NCI-H748 (cell line): ENCODE measurements around the gene ADSS1.

Experiments
- DNase-seq: peaks from one replicate; lab custom pipeline; 2025; ENCODE audit not compliant: unreplicated experiment; lab: John Stamatoyannopoulos, UW

The ADSS1 gene

DNA sequence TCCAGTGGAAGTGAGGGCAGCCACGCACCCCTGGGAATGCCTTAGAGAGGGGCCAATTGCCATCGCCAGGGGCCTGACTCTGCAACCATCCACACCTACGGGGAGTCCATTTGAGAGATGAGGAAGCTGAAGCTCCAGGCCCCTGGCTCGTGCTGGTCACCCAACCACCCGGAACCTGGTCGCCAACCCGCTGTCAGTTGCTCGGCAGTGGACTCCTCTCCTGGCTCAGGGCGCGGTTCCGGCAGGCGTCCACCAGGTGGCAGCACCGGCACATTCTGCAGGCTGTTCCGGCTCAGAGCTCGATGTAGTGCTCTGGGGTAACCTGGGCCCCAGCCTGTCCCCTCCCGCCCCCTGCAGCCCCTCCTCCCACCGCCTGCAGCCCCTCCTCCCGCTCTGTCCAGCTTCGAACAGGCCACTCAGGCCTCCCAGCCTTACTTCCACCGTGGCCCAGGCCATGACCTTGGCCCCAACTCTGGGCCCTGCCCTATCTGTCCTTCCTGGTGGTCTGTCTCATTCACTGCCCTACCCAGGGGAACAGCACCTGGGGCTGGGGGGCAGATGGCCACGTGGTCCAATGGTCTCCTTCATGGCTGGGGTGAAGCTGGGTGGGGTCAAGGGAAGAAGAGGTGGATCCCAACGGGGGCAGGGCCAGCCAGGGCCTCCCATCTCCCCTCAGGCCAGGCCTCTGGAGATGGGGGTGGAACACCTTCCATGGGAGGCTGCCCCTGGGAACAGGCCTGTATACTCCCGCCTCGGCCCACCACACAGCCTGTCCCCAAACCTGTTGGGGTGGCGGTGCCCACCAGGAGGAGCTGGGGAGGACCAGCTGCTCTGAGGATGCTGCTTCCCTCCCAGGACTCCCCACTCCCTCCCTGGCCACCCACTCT lies 44.7 kb downstream of the ADSS1 start:
- peak; percentile 79 for DNase-seq

DNA sequence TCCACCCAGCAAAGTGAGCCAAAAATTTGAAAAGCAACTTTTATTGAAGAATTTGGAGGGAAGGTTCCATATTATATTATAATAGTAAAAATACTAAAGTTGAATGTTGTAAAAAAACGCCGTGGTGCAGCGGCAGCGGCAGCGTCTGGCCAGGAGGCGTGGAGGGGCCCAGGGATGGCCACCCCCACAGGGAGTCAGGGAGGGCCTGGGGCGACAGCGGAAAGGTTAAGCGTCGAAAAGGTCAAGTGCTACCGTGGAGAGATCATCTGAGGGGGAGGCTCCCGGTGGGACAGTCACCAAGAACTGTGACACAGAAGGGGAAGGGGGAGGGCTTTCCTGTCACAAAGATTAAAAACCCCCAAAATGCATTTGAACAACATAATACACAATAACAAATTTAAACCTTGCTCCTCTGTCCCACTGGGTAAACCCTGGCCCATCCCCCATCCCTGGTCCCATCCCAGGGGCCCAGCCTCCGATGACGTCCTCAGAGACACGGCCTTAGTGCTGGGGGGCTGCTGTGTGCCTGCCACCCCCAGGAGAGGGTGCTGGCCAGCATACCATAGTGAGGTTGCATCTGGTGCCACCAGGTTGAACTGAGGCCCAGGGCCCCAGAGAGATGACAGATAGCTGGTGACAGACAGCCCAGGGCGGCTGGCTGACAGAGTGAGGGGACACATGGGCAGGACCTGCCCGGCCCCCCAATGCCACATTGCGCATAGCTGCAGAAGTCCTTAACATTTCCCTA lies 45.5 kb downstream of the ADSS1 start:
- DNase-seq = no peak

DNA sequence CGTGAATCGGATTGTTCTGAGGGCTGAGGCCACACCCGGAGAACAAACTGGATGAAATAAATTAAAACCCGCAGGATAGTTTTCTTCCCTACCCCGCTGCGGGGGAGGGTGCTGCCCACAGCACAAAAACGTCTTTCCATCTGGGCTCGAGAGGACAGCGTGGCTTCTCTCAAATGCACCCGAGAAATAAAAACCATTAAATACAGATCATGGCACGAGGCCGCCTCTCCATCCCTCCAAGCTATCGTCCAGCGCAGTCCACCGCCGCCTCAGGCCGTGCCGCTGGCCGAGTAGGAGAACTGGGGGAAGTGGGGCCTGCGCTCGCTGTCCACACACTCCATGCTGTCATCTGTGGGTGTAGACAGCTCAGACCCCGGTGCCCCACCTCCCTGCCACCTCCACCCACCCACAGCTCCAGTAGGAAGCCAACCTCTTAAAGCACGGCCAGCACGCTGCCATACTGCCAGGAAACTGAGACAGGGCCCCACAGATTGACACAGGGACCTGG lies 46.1 kb downstream of the ADSS1 start:
- no peak for DNase-seq

DNA sequence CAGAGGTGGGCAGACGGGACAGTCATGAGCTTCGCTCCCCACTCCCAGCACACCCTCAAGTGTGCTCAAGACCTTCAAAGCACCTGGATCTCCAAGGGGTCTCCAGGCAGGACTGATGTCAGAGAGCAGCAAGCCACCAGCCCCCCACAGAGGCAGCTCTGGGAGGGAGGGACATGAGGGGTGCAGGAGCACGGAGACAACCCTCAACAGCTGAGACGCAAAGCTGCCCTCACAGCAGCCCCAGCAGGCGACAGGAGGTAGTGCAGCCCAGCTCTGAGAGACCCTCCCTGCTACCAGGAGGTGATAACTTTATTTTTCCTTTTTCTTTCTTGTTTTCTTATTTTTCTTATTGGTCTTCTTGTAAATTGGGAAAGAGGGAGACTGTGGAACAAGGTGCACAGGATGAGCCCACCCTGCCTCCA lies 46.8 kb downstream of the ADSS1 start:
- DNase-seq = no peak

DNA sequence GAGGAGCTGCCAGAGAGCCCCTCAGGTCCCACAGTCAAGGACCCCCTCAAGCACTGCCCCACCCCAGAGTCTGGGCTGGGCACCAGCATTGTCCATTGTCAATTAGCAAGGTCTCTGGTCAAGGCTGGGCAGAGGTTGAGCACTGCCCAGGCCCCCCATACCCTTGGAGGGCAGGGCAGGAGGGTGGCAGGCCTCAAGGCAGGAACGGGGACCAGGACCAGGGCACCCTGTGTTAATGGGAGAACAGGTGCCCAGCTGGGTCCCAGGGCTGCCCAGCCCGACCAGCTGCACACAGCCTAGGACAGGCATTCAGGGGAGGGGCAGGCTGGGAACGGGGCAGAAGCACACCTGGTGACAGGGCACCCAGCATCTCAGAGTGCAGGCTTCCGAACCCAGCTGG lies 47.3 kb downstream of the ADSS1 start:
- DNase-seq = no peak

DNA sequence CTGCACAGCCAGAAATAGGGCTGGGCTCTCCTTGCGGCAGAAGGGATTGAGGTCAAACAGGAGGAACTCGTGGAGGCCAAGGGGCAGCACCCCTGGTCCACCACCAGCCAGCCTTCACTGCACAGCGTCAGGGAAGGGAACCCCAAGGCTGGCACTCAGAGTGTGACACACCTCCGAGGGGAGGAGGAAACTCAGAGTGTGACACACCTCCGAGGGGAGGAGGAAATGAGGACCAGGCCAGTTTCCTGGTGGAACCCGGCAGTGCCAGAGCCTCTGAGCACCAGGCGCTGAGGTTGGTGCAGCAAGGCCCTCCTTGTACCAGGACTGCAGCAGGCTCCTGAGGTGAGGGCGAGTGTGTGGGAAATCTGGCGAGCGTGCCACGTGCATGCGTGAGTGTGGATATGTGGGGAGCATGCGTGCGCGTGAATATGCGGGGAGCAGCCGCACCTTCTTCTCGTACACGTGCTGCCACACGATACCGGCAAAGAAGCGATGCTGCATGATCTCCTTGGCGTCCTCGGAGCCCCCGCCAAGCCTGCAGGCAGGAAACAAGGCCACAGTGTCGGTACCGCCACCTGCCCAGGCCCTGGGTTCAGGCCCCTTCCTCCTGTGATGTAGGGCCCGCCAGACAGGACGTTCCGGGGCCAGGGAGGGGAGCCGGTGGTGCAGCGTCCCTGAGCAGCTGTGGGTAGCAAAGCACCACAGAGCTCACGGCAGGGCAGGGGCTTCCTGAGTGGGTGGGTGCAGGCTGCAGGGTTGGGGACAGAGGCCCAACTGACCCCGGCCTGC lies 48.1 kb downstream of the ADSS1 start:
- no peak for DNase-seq

DNA sequence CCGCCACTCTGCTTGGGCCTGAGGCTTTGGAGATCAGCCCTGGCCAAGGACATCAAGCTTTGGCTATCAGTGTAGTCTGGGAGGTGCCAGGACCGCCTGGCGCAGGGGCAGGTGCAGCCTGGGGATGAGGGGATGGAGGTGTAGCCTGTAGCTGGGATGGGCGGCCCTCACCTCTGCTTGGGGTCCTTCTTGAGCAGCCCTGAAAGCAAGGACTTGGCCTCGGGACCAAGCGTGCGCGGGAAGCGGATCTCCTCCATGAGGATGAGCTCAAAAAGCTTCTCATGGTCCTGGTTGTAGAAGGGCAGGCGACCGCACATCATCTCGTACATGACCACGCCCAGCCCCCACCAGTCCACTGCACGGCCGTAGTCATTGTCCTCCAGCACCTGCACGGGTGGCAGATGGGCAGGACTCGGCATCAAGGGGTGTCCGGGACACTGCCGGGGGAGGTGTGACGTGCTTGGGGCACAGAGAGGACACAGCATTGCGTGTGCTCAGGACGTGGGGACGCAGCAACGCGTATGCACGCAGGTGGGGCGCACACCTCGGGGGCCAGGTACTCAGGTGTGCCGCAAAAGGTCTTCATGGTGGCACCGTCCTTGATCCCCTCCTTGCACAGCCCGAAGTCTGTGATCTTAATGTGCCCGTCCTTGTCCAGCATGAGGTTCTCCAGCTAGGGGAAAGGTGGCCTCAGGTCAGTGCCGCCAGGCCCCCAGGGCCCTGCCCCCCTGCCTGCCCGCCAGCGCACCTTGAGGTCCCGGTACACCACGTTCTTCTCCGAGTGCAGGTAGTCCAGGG lies 48.9 kb downstream of the ADSS1 start:
- DNase-seq = no peak

DNA sequence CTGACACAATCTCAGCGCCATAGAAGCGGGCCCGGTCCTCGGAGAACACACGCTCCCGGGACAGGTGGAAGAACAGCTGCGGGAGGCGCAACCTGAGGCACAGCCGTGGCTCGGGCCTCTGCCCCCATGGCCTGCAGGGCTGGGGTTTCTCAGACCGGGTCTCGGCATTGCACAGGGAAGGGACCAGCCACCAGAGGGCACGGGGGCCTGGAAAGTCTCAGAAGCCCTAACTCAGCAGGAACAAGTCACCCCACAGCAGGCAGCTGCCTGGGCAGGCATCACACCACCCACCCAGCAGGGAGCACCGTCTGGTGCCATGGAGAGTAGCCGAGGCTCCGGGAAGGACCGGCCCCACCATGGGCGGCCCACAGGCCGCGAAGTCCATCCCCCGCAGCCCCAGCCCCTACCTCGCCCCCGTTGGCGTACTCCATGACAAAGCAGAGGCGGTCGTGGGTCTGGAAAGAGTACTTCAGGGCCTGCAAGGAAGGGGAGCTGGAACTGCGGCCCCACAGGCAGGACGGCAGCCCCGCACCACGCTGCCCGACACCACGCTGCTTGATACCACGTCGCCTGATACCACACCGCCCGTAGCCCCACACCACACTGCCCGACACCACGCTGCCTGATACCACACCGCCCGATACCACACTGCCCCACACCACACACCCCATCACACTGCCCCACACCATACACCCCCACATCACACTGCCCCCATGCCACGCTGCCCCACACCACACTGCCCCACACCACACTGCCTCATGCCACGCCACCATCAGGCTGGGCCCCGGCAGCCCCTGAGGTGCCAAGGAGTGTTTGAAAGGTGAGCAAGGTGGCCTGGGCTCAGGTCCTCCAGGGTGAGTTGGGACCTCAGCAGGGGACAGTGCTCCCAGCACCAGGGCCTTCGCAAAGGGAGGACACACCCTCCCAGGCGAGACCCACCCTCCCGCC lies 49.8 kb downstream of the ADSS1 start:
- DNase-seq = no peak

DNA sequence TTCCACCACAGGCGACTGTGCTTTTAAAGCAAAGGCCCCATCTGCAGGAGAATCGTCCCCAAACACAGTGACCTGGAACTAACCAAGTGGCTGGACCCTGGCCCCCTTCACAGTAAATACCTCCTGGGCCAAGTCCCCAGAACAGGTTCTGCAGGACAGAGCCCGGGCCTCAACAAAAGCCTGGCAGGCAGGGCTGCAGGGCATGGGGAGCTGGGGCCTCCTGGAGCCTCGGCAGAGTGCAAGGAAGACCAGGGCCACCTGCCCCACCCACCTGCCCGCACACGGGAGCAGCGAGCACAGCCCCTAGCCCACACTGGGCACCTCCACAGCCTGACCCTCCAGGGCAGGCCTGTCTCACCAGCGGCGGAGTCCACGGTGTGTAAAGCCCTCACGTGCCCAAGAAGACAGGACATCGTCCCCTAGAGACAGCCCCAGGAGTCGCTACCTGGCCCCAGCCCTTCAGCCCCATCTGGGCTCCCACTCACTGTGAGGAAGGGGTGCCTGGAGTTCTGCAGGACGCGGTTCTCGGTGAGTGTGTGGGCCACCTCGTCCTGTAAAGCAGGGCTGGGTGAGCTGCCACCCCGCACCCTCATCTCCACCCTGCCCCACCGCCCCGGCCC lies 50.5 kb downstream of the ADSS1 start:
- DNase-seq = no peak

DNA sequence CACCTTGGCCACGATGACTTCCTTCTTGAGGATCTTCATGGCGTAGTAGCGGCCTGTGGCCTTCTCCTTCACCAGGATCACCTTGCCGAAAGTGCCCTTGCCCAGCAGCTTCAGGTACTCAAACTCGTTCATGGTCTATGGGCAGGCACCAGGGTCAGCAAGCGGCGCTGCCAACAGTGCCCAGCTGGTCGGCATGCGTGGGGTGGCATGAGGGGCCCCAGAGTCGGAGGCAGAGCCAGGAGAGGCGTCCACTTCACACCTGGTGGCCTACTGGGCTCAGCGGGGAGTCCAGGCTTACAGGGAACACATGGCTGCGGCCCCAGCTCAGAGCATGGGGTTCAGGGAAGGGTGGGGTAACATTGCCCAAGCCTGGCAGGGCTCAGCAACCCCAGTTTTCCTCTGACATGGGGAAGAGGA lies 51.1 kb downstream of the ADSS1 start:
- no peak for DNase-seq

DNA sequence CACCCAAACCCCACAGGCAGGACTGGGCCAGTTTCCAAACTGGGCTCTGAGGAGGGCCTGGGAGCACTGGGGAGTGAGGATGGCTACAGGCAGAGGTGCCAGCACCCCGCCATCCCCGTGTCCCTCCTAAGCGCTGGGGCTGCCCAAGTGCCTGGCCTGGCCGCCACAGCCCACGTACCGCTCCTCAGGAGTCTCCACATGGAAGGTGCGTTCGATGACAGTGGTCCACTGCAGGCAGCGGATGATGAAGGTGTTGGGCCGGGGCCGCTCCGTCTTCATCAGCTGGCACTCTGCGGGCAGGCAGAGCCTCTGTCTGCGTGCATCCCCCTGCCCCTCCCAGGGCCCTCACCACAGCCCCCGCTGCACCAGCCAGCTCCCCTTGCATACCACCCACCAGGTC lies 52.5 kb downstream of the ADSS1 start:
- no peak for DNase-seq

DNA sequence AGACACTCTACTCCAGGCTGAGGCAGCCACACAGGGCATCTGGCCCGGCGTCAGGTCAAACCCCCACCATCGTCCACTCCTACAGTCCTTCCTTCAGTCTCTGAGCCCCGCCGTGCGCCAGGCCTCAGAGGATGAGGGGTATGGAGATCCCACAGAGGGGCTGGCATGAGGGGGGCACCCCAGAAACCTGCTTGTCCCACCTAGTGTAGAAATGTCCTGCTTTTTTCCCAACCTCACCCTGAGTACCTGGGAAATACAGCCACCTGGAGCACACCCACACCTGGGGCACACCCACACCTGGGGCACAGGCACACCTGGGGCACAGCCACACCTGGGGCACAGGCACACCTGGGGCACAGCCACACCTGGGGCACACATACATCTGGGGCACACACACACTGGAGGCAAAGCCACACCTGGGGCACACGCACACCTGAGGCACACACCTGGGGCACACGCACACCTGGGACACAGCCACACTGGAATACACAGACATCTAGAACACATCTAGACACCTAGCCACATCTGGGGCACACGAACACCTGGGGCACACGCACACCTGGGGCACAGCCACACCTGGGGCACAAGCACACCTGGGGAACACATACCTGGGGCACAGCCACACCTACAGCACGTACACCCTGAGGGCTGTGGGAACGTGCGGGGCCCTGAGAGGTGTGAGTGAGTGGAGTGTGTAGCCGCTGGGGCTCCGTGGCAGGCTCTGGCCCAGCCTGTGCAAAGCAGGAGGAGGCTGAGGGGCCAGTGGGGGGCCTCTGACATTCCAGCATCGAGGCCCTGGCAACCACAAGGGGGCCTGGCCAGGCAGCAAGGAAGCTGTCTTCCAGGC lies 53.2 kb downstream of the ADSS1 start:
- no peak for DNase-seq

DNA sequence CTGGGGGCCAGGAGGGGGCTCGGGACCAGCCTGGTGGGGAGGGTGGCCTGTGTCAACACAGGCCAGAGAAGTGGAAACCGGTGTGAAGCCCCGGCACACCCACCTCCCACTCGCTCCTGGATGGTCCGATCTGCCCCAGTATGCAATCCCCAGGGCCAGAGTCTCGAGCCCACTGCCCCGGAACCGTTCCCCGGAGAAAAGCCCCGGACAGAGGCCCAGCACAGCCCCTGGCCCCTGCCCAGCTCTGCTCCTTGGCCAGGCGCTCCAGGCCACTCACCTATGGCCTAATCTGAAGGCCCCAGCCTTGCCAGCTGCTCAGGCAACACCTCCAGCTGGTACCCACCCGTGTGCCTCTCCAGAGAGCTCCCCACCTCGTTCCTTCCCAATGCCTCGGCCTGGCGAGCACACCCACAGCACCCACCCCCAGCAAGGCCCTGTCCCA lies 53.8 kb downstream of the ADSS1 start:
- no peak for DNase-seq

DNA sequence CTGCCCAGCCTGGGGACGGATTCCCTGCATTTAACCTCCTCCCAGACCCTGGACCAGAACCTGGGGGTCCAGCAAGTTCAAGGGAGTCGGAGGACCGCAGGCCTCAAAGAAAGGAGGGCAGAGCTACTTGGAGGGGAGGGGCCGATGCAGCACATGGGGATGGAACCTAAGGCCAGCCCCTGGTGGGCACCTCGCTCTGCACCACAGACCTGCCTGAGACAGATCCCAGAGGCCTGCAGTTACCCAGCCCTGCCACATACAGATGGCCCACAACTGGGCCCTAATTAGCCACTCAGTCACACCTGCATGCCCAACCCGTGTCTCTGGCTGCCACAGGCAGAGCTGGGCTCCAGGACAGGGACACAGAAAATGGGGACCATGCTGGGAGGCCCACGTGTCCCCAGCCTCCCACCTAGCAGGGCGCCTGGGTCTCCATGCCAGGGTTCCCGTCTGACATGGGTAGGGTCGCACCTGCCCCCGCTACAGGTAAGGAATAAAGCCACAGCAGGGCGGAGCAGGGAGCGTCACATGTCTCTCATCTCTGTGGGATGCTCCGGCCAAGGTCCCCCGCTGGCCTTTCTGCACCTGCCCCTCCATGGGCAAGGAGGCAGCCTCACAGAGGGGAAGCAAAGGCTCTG lies 54.8 kb downstream of the ADSS1 start:
- peak; percentile 50 for DNase-seq

DNA sequence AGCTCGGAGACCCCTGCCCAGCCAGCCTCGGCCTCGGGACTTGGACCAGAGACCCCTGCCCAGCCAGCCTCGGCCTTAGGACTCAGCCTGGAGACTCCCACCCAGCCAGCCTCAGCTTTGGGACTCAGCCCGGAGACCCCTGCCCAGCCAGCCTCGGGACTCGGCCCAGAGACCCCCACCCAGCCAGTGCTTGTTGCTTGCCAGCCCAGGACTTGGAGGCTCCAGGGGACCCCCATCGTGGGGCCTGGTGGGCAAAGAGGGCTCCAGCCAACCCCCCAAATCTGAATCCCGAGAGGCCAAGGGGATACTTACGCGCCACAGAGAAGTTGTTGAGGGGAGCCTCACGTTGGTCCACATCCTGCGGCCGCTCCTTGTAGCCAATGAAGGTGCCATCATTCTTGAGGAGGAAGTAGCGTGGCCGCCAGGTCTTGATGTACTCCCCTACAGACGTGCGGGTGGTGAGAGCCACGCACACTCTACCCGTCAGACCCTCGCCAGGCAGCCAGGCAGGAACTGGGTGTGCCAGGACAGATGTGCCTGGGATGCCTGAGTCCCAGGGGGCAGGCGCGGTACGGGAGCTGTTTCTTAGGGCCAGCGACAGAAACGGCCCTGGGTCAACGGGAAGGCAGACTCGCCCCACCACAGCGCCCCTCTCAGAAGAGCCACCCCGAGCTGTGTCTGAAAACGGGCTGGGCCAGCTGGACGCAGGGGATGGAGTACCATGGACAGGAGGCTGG lies 55.9 kb downstream of the ADSS1 start:
- DNase-seq = no peak

DNA sequence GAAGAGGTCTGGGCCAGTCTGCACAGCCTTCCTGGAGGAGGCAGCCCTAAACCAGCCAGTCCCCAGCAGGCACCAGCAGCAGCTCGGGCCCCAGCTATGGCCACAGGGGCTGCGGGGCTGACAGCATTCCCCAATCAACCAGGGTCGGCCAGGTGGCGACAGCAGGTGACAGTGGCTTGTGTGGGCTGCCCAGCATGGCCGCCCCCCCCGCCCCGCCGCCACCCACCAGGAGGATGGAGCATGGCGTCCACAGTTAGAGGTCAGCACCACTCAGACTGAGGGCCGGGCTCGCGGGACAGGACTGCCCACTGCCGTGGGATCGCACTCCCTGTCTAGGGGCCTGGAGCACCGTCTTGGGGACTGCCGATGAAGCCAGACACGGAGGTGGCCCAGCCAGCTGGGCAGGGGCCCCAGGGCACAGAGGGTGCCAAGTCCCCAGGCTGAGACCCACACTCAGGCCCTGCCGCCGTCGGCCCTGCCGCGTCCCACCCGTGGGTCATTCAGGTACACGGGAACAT lies 56.5 kb downstream of the ADSS1 start:
- DNase-seq = no peak
